Prostate gland (tissue), 2 donors: Measurements from ENCODE around the gene TMEM74B.

Source experiments
- POLR2A ChIP-seq: fragments of 450-650 bp; IDR thresholded peaks from one replicate; pipeline ENCODE4 v1.6.1; 2016; ENCODE audit warnings: antibody characterized with exemption, mild to moderate bottlenecking
- TF ChIP-seq, protein P1 (sequence below), 4 experiments: fragments of 200-600 bp in 2 of 4; fragments of 450-650 bp in 2 of 4; sonication (generic) in 2 of 4; IDR thresholded peaks; 1 replicate in 3 of 4; 2 replicates in 1 of 4; pipeline ENCODE4 v1.5.1; 2016 to 2019; ENCODE audit warnings: antibody characterized with exemption in 4 of 4, mild to moderate bottlenecking in 2 of 4, moderate library complexity in 2 of 4

DNA sequence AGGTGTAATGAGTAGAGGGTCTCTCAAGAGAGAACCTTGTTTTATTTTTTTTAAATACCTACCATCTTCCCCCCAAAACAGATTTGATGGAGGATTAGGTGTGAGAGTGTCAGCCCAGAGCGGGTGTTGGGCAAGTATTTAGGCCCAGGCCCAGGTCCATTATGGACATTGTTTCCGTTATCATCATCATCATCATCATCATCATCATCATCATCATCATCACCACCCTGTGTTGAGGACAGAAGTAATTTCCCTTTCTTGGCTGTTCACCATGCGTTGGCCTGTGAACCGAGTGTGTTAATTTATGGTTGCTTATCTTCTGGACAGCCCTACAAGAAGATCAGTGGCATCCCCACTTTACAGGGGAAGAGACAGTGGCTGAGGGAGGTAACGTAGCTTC lies 37.8 kb downstream of the TMEM74B start:
- TF ChIP-seq, protein P1, sequence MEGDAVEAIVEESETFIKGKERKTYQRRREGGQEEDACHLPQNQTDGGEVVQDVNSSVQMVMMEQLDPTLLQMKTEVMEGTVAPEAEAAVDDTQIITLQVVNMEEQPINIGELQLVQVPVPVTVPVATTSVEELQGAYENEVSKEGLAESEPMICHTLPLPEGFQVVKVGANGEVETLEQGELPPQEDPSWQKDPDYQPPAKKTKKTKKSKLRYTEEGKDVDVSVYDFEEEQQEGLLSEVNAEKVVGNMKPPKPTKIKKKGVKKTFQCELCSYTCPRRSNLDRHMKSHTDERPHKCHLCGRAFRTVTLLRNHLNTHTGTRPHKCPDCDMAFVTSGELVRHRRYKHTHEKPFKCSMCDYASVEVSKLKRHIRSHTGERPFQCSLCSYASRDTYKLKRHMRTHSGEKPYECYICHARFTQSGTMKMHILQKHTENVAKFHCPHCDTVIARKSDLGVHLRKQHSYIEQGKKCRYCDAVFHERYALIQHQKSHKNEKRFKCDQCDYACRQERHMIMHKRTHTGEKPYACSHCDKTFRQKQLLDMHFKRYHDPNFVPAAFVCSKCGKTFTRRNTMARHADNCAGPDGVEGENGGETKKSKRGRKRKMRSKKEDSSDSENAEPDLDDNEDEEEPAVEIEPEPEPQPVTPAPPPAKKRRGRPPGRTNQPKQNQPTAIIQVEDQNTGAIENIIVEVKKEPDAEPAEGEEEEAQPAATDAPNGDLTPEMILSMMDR (IDR thresholded peaks at IDR 0.05) = no peak
- no peak for TF ChIP-seq POLR2A
